ENCODE measurements around the gene TPP2. TPM values are rescaled to one million over a fixed set of nuclear protein-coding genes. Genes with fewer than 3 reads are reported as not detected.
A peak's percentile ranks its signal among the peaks of the same experiment; 100 is the strongest.

Gene TPP2
- total RNA-seq, 1 donor from 2014 or later, result 51.4 TPM

DNA sequence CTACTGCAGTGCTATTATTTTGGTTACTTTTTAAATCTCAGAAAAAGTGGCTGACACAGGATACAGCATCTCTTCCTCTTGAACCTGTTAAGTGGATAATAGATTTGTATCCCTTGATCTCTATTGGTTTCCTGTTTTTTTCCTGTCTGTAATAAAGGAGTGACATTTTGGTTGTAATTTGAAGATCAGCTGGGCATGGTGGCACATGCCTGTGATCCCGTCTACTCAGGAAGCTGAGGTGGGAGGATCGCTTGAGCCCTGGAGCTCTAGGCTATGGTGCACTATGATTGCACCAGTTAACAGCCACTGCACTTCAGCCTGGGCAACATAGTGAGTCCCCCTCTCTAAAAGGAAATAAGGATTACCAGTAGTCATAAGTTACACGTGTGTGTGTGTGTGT lies 51.3 kb downstream of the TPP2 start:
- no peak for DNase-seq (ENCODE audit: low read depth)
- H3K36me3 ChIP-seq (ENCODE audit: control insufficient read depth, insufficient read depth, low read length), result no peaks in the 10 kb centered on the region
- H3K4me3 ChIP-seq (ENCODE audit: low read depth, low read length), result no peak overlapping the region
- H3K27me3 ChIP-seq (ENCODE audit: control insufficient read depth, insufficient read depth, low read length), result no peaks in the 10 kb centered on the region
- TF ChIP-seq, protein P1, sequence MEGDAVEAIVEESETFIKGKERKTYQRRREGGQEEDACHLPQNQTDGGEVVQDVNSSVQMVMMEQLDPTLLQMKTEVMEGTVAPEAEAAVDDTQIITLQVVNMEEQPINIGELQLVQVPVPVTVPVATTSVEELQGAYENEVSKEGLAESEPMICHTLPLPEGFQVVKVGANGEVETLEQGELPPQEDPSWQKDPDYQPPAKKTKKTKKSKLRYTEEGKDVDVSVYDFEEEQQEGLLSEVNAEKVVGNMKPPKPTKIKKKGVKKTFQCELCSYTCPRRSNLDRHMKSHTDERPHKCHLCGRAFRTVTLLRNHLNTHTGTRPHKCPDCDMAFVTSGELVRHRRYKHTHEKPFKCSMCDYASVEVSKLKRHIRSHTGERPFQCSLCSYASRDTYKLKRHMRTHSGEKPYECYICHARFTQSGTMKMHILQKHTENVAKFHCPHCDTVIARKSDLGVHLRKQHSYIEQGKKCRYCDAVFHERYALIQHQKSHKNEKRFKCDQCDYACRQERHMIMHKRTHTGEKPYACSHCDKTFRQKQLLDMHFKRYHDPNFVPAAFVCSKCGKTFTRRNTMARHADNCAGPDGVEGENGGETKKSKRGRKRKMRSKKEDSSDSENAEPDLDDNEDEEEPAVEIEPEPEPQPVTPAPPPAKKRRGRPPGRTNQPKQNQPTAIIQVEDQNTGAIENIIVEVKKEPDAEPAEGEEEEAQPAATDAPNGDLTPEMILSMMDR (IDR thresholded peaks at IDR 0.05; ENCODE audit: insufficient read depth, low read length, poor library complexity, severe bottlenecking), result no peak

DNA sequence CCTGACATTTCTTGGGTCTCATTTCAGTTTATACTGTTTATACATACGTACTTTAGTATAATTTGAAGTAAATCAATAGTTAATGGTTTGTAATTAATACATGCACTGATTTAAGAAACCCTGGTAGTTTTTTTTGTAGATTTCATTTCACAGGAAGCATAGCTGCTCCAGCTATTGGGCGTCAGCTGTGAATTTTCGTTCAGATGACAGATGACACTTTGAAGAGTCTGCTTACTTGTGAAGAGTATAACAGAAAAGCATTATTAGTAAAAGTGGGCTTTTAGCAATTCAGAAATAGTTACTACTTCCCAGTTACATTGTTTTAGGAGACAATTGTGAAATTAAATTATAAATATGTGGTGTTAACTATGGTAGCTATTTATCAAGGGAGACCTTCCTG lies 53.7 kb downstream of the TPP2 start:
- Histone ChIP-seq H3K4me3 (ENCODE audit: low read depth, low read length) (no peak overlapping the region), H3K27me3 (ENCODE audit: control insufficient read depth, insufficient read depth, low read length) (no peaks in the 10 kb centered on the region), H3K36me3 (ENCODE audit: control insufficient read depth, insufficient read depth, low read length) (no peaks in the 10 kb centered on the region)
- DNase-seq (ENCODE audit: low read depth), result no peak
- TF ChIP-seq, protein P1 (IDR thresholded peaks at IDR 0.05; ENCODE audit: insufficient read depth, low read length, poor library complexity, severe bottlenecking), result no peak

DNA sequence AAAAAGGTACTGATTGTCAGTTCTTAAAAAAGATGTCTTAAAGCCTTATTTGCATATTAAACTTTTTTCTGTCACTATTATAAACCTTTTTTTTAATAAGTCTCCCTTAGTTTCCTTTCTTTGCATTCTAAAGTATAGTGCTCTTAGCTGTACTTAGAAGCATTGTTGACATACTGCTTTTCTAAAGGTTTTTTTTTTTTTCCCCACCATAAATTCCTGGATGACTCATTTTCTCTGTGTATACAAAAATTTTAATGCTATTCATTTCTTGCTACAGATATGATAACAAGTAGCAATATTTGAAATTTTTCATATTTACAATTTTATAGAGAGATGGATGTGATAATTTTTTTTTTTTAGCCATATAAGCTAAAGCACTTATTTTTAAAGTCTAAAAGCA lies 54.6 kb downstream of the TPP2 start:
- Histone ChIP-seq H3K27me3 (ENCODE audit: control insufficient read depth, insufficient read depth, low read length) (no peaks in the 10 kb centered on the region), H3K4me3 (ENCODE audit: low read depth, low read length) (no peak overlapping the region), H3K36me3 (ENCODE audit: control insufficient read depth, insufficient read depth, low read length) (no peaks in the 10 kb centered on the region)
- TF ChIP-seq, protein P1 (IDR thresholded peaks at IDR 0.05; ENCODE audit: insufficient read depth, low read length, poor library complexity, severe bottlenecking), result no peak
- no peak for DNase-seq (ENCODE audit: low read depth)

DNA sequence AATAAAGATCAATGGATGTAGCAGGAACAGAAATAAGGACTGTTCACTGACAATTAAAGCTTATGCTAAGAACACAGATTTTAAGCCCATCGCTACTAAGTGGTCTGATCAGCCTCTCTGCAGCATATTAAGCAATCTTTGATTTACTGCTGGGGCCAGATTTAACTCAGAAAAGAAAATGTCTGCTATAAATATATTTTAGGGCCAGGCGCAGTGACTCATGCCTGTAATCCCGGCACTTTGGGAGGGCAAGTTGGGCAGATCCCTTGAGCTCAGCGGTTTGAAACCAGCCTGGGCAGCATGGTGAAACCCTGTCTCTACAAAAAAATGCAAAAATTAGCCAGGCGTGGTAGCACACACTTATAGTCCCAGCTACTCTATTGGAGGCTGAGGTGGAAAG lies 55.1 kb downstream of the TPP2 start:
- Histone ChIP-seq H3K27me3 (ENCODE audit: control insufficient read depth, insufficient read depth, low read length) (no peaks in the 10 kb centered on the region), H3K4me3 (ENCODE audit: low read depth, low read length) (no peak overlapping the region), H3K36me3 (ENCODE audit: control insufficient read depth, insufficient read depth, low read length) (no peaks in the 10 kb centered on the region)
- peak; percentile 19 for DNase-seq (ENCODE audit: low read depth)
- TF ChIP-seq, protein P1 (IDR thresholded peaks at IDR 0.05; ENCODE audit: insufficient read depth, low read length, poor library complexity, severe bottlenecking), result no peak

DNA sequence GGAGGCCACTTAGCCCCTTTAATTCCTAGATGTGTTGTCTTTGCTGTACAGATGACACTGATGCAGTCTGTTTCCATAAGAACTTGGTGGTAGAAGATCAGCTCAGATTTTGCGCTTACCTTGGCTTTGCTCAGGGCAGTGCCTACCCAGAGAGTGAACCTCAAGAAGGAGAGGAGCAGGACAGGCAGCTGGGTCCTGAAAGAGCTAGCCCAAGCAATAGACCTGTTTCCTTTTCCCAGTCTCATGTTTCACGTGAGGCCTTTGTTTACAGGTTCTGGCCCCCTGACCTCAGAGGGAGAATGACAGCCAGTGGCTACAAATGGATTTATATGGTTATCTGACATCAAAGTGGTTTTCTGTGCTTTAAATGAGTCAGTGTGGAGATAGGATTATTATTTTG lies 58.0 kb downstream of the TPP2 start:
- DNase-seq (ENCODE audit: low read depth), result no peak
- H3K36me3 ChIP-seq (ENCODE audit: control insufficient read depth, insufficient read depth, low read length), result peaks cover 3% of the 10 kb centered on the region
- TF ChIP-seq, protein P1 (IDR thresholded peaks at IDR 0.05; ENCODE audit: insufficient read depth, low read length, poor library complexity, severe bottlenecking), result no peak
- no peak overlapping the region for H3K4me3 ChIP-seq (ENCODE audit: low read depth, low read length)
- H3K27me3 ChIP-seq (ENCODE audit: control insufficient read depth, insufficient read depth, low read length), result no peaks in the 10 kb centered on the region

DNA sequence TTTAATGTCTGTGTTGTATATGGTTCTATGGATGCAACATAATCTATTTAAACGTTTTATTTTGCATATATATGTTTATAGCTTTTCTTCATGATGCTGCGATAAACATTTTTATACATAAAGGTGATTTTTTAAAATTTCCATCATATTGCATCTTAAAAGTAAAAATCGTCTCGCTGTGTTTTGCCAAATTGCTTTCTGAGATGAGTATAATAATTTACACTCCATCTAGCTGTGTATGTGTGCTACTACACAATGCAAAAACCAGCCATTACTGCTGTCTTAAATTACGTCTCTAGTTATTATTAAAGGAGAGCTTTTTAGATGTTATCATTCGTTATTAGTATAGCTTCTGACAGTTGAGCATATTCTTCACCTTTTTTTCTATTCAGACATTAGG lies 60.8 kb downstream of the TPP2 start:
- TF ChIP-seq, protein P1 (IDR thresholded peaks at IDR 0.05; ENCODE audit: insufficient read depth, low read length, poor library complexity, severe bottlenecking), result peak; percentile 30
- Histone ChIP-seq H3K36me3 (ENCODE audit: control insufficient read depth, insufficient read depth, low read length) (peaks cover 3% of the 10 kb centered on the region), H3K4me3 (ENCODE audit: low read depth, low read length) (no peak overlapping the region), H3K27me3 (ENCODE audit: control insufficient read depth, insufficient read depth, low read length) (no peaks in the 10 kb centered on the region)
- no peak for DNase-seq (ENCODE audit: low read depth)

Measured in kidney epithelial cell (primary cell).